ENCODE results near the gene BMP7.

The BMP7 gene

GRCh38 chr20:57225197-57225733, 41.2 kb downstream of the BMP7 start:
- TF ChIP-seq, protein P1, sequence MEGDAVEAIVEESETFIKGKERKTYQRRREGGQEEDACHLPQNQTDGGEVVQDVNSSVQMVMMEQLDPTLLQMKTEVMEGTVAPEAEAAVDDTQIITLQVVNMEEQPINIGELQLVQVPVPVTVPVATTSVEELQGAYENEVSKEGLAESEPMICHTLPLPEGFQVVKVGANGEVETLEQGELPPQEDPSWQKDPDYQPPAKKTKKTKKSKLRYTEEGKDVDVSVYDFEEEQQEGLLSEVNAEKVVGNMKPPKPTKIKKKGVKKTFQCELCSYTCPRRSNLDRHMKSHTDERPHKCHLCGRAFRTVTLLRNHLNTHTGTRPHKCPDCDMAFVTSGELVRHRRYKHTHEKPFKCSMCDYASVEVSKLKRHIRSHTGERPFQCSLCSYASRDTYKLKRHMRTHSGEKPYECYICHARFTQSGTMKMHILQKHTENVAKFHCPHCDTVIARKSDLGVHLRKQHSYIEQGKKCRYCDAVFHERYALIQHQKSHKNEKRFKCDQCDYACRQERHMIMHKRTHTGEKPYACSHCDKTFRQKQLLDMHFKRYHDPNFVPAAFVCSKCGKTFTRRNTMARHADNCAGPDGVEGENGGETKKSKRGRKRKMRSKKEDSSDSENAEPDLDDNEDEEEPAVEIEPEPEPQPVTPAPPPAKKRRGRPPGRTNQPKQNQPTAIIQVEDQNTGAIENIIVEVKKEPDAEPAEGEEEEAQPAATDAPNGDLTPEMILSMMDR (conservative IDR thresholded peaks at IDR 0.05; ENCODE audit: control insufficient read depth, insufficient read depth, low read depth, low read length), result no peak
- no peak for DNase-seq (ENCODE audit: low read depth)
- H3K4me3 ChIP-seq (ENCODE audit: control insufficient read depth, low read depth, low read length), result no peak overlapping the region

DNA sequence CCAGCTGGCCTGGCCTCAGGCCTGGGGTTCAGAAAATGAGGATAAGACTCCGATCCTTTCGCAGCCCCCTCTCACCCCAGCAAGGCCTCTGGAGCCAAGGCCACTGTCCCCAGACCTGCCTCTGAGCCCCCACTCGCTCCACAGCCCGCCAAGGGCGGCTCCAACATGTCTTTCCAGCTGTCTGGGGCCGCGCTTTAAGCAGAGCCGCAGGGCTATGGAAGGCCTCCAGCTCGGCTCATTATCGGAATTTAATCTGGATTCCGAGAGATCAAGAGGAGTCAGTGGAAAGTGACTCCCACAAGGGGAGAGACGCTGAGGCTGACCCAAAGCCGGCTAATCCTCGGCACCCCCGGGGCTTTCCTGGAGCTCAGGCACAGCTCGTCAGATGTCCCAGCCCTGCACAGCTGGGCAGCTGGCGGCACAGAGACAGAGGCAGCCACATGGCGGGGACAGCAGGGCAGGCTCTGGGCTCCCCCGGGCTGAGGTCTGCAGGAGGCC, 41.8 kb downstream of the BMP7 start:
- TF ChIP-seq, protein P1 (conservative IDR thresholded peaks at IDR 0.05; ENCODE audit: control insufficient read depth, insufficient read depth, low read depth, low read length), result no peak
- H3K4me3 ChIP-seq (ENCODE audit: control insufficient read depth, low read depth, low read length), result no peak overlapping the region
- no peak for DNase-seq (ENCODE audit: low read depth)

DNA sequence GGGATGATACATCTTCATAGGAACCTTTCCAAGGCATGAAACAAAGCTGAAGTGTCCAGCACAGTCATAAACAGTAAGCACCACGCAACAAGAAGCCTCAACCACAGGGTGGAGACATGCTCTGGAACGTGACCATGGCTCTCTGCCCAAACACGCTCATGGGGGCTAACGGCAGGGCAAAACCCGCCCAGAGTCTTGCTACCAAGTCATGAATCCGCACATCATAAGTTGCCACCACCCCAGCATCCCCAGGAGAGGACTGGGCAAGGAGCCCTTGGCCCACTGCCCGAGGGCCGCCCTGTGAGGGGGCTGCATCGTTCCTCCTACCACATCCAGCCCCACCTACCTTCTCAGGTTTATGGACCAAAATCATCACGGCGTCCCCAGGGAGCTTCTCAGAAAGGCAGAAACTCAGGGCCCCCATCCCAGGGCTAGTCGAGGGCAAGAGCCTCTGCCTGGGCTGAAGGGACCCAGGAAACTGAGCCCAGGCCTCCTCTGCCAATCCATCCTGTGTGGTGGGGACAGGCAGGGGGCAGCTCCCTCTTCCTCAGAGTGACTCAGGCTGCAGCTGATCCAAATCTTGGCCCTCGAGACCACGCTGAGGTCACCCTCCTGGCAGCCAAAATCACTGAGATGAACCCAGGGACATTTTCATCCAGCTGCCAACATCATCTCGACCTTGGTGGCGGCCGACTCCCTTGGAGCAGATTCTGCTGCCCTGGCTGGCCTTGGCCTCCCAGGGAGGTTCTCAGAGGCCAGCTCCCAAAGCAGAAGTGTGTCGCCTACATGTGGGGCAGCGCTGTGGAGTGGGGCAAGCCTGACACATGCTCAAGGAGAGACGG, 42.6 kb downstream of the BMP7 start:
- no peak overlapping the region for H3K4me3 ChIP-seq (ENCODE audit: control insufficient read depth, low read depth, low read length)
- TF ChIP-seq, protein P1 (conservative IDR thresholded peaks at IDR 0.05; ENCODE audit: control insufficient read depth, insufficient read depth, low read depth, low read length), result no peak
- peak; percentile 42 for DNase-seq (ENCODE audit: low read depth)

- TF ChIP-seq, protein P1 (conservative IDR thresholded peaks at IDR 0.05; ENCODE audit: control insufficient read depth, insufficient read depth, low read depth, low read length), result no peak
- no peak overlapping the region for H3K4me3 ChIP-seq (ENCODE audit: control insufficient read depth, low read depth, low read length)
- no peak for DNase-seq (ENCODE audit: low read depth)
Observed at GRCh38 chr20:57222631-57222950, 43.9 kb downstream of the BMP7 start.

GRCh38 chr20:57221916-57222630, 44.4 kb downstream of the BMP7 start:
- H3K4me3 ChIP-seq (ENCODE audit: control insufficient read depth, low read depth, low read length), result no peak overlapping the region
- TF ChIP-seq, protein P1 (conservative IDR thresholded peaks at IDR 0.05; ENCODE audit: control insufficient read depth, insufficient read depth, low read depth, low read length), result no peak
- no peak for DNase-seq (ENCODE audit: low read depth)

GRCh38 chr20:57220337-57221145, 45.9 kb downstream of the BMP7 start:
- TF ChIP-seq, protein P1 (conservative IDR thresholded peaks at IDR 0.05; ENCODE audit: control insufficient read depth, insufficient read depth, low read depth, low read length), result no peak
- DNase-seq (ENCODE audit: low read depth), result no peak
- H3K4me3 ChIP-seq (ENCODE audit: control insufficient read depth, low read depth, low read length), result no peak overlapping the region
